ENCODE measurements around the gene THOC6. TPM values are rescaled to one million over a fixed set of nuclear protein-coding genes. Genes with fewer than 3 reads are reported as not detected.

Gene THOC6
- total RNA-seq, 1 donor: 23.5 TPM

DNA sequence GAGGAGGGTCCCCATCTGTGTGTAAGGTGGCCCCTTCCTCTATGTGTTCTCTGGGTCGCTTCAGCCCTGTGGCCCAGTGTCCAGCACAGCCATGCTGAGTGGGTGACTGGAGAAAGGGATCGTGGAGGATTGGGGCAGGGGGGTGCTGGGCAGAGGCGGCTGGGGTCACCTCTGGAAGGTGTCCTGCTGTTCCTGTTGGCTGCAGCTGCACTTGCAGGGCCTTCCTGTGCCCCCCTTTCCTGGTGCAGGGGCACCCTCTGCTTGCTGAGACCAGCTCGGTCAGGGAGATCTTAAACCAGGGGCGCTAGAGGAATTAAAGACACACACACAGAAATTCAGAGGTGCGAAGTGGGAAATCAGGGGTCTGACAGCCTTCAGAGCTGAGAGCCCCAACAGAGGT, 52.7 kb downstream of the THOC6 start:
- peaks cover 38% of the 10 kb centered on the region for H3K27me3 ChIP-seq (ENCODE audit: insufficient read depth, low read length)
- no peak overlapping the region for H3K4me3 ChIP-seq (ENCODE audit: insufficient read depth, low read length)
- no peak overlapping the region for H3K4me2 ChIP-seq (ENCODE audit: insufficient read depth, low read length)
- no peak for DNase-seq (ENCODE audit: insufficient read length, low spot score, missing footprints)
- no peaks in the 10 kb centered on the region for H3K4me1 ChIP-seq (ENCODE audit: insufficient read depth, low read length)
- H4K20me1 ChIP-seq (ENCODE audit: insufficient read depth, low read length): no peaks in the 10 kb centered on the region
- H3K36me3 ChIP-seq (ENCODE audit: insufficient read depth, low read length): no peaks in the 10 kb centered on the region
- no peak overlapping the region for H3K27ac ChIP-seq (ENCODE audit: low read depth, low read length)
- H3K9me3 ChIP-seq (ENCODE audit: low read depth, low read length): no peaks in the 10 kb centered on the region
- H2AFZ ChIP-seq (ENCODE audit: low read length): no peak overlapping the region
- TF ChIP-seq CTCF (IDR thresholded peaks at IDR 0.05; ENCODE audit: extremely low read depth, low read depth, low read length): no peak
- H3K79me2 ChIP-seq (ENCODE audit: insufficient read depth, low read length): no peaks in the 10 kb centered on the region

Small RNA genes within 50 kb of the gene (small RNA-seq; reads per million reads assigned to genes)
- gene LINC00514: not detected

Other genes starting within 250 kb of the THOC6 start
- gene ELOB, start 246.8 kb upstream of the THOC6 start, total RNA-seq: 173 and 195 TPM in 2 replicates
- gene PRSS33, start 236.5 kb upstream of the THOC6 start, total RNA-seq: not detected in 2 replicates
- gene PRSS41, start 225.6 kb upstream of the THOC6 start, total RNA-seq: not detected in 2 replicates
- gene PRSS21, start 206.8 kb upstream of the THOC6 start, total RNA-seq: not detected in 2 replicates
- 0.88 and 1.4 TPM in 2 replicates for gene ZG16B, start 193.7 kb upstream of the THOC6 start, total RNA-seq
- gene PRSS22, start 165.9 kb upstream of the THOC6 start, total RNA-seq: not detected in 2 replicates
- 38.7 and 43.6 TPM in 2 replicates for gene FLYWCH2, start 140.8 kb upstream of the THOC6 start, total RNA-seq
- gene FLYWCH1, start 112.1 kb upstream of the THOC6 start, total RNA-seq: 48.3 and 56.5 TPM in 2 replicates
- not detected in 2 replicates for gene KREMEN2, start 59.8 kb upstream of the THOC6 start, total RNA-seq
- gene PAQR4, start 54.7 kb upstream of the THOC6 start, total RNA-seq: 1.5 and 1.8 TPM in 2 replicates
- gene PKMYT1, start 43.6 kb upstream of the THOC6 start, total RNA-seq: 1.4 and 2.1 TPM in 2 replicates
- gene CLDN9, start 11.1 kb upstream of the THOC6 start, total RNA-seq: not detected in 2 replicates
- under 0.01 TPM in 1 of 2 replicates, not detected in the other for gene CLDN6, start 5.9 kb upstream of the THOC6 start, total RNA-seq
- 143 and 159 TPM in 2 replicates for gene TNFRSF12A, start 3.7 kb upstream of the THOC6 start, total RNA-seq
- 20.3 and 21.2 TPM in 2 replicates for gene HCFC1R1, start 93 bp upstream of the THOC6 start, total RNA-seq
- 0.29 TPM in 1 of 2 replicates, not detected in the other for gene BICDL2, start 12.9 kb downstream of the THOC6 start, total RNA-seq
- under 0.01 TPM in 1 of 2 replicates, not detected in the other for gene MMP25, start 22.5 kb downstream of the THOC6 start, total RNA-seq
- gene IL32, start 41.6 kb downstream of the THOC6 start, total RNA-seq: 0.72 TPM in 1 of 2 replicates, not detected in the other
- not detected in 2 replicates for gene ZSCAN10, start 75.3 kb downstream of the THOC6 start, total RNA-seq
- 17.4 and 17.7 TPM in 2 replicates for gene ZNF205, start 88.6 kb downstream of the THOC6 start, total RNA-seq
- gene ZNF213, start 111.0 kb downstream of the THOC6 start, total RNA-seq: 8.0 and 9.4 TPM in 2 replicates
- gene OR1F1, start 164.2 kb downstream of the THOC6 start, total RNA-seq: 0.36 TPM in 1 of 2 replicates, not detected in the other
- gene ZNF200, start 211.1 kb downstream of the THOC6 start, total RNA-seq: 11.5 and 11.6 TPM in 2 replicates
- gene MEFV, start 232.6 kb downstream of the THOC6 start, total RNA-seq: under 0.01 TPM in 1 of 2 replicates, not detected in the other